OCI-M1 (cell line): Measurements from ENCODE around the gene AMPH.
A peak's percentile ranks its signal among the peaks of the same experiment; 100 is the strongest.
"Not testable (repeated sequence)": the region's sequence is repeated elsewhere in the genome, so short reads cannot be mapped to it uniquely, and the experiment has no call there.

Experiments
- DNase-seq: peaks from one replicate; lab custom pipeline; 2025; lab: John Stamatoyannopoulos, UW

AMPH gene

DNA sequence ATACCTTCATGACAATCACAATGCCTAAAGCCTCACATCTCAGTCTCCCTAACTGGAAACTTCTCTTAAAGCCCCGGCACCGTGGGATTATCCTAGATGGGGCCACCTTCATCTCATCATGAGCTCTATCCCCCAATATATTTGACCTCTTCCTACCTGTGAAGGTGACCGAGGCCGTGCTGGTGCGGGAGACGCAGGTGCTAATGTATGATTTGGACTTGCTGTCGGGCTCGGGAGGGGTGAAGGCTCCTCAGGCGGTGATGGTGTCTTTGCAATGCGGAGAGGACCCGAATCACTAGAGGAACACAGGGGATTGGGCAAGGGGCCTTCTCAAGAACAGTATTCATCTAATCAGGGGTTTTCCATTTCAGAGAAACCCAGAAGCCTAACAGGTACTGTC lies 168.4 kb downstream of the AMPH start:
- no peak for DNase-seq

DNA sequence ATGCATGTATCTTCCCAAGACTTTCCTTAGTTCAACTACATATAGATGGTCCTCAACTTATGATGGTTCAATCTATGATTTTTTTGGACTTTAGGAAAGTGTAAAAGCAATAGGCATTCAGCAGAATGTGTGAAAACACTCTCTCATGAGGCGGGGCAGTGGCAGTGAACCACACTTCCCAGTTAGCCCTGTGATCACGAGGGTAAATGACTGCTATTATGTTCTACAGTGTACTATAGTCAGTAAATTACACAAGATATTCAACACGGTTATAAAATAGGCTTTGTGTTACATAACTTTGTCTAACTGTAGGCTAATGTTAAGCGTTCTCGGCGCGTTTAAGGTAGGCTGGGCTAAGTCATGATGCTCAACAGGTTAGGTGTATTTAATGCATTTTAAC lies 169.3 kb downstream of the AMPH start:
- no peak for DNase-seq

DNA sequence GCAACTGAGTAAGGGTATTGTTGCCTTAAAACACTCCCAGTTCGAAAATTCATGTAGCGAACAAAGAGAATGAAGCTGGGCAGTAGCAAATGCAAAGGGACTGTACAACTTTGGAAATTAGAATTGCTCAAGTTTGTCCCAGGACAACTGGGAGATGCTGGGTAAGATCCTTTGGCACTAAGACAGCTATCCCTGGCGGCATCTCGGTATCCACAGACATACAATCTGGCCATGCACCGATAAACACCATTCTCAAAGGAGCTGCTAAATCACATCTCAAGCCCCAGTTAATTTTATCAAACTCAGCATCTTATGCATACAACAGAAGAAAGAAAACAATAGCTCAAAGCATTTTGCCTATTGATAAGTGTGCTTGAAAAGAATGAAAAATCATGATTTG lies 177.3 kb downstream of the AMPH start:
- no peak for DNase-seq

DNA sequence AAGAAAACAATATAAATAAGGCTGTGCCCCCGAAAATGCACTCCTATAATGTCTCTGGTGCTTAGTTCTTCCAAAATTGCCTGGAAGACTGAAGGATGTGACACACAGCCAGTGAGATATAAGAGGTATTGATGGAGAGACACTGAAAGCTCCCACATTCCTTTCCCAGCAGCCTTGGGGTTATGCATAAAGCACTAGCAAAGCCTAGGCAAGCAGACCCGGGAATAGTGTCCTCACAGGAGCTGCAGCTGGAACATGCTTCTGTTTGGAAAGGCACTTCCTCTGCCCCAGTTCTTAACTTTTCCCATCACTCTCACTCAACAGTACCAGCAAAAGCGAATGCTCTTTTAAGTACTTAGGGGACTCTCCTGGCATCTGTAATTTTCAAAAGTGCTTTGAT lies 178.0 kb downstream of the AMPH start:
- DNase-seq, result no peak

DNA sequence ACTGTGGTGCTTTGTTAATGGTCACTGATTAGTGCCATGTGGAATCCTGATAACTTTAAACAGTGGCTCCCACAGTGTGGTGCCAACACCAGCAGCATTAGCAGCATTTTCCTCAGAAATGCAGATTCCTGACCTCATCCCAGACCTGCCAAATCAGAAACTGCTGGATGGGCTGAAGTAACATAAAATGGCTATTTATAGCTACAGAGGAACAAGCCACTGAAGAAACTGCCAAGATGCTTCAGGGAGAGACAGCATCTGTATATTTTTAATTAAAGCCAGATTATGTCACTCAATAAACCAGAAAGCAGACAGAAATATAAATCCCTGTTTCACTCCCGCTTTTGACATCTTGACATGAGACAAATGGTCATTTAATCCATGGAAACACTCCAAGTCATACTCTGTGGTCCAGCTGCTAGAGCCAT lies 178.5 kb downstream of the AMPH start:
- no peak for DNase-seq

DNA sequence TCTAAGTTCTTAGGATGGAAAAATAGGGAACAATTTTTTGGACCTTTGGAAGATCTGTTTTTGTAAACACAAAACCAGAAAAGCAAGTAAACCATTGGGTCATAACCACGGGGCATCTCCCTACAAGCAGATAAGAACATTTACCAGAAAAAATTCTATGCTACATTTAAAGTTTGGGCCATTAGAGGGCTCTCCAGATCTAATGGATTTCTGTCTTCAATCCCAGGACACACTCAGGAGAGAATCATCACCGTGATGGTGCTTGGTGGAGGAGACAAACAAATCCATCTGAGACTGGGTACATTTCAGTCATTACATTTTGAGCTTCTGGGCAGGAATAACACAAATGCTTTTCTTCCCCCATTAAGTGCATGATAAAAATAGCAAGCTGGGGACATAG lies 179.3 kb downstream of the AMPH start:
- peak; percentile 62 for DNase-seq

DNA sequence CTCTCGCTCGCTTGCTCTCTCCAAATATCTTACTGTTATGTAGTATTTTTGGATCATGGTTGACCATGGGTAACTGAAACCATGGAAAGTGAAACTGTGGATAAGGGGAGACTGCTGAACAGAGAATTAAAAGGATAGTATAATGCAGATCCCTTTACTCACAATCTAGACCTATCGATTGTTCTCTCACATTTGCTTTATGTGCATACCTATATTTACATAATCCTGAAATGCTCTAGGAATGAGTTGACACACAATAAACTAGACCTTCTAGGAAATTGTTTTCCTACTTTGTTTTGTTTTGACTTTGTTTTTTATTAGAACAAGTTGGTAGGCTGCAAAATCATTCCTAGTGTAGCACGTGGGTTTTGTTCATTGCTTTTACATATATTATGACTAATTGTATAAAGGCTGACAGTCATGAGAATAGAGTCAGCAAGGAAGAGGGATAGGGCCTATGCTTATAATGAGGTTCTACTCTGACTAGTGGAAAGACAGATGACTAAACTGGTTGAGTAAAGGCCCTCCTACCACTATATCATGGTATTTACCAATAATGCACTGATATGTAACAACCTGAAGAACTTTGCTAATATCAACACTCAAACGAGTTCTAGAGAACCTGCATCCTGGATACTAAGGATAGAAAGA lies 182.5 kb downstream of the AMPH start:
- DNase-seq, result no peak

DNA sequence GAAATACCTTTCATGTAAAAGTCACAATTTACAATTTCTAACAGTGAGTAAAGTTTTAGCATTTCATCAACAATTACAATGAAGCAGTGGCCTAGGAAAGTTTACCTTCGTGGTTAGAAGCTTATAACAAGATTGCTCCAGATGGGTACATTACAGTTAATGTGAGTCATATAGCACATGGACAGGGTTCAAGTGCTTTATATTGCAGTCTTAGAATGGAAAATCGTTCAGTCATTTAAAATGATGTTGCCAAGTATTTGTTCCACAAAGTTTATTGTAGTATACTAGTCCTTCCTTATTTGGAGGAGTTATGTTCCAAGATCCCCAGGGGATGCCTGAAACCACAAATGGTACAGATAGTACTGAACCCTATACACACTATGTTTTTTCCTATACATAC lies 183.1 kb downstream of the AMPH start:
- no peak for DNase-seq

DNA sequence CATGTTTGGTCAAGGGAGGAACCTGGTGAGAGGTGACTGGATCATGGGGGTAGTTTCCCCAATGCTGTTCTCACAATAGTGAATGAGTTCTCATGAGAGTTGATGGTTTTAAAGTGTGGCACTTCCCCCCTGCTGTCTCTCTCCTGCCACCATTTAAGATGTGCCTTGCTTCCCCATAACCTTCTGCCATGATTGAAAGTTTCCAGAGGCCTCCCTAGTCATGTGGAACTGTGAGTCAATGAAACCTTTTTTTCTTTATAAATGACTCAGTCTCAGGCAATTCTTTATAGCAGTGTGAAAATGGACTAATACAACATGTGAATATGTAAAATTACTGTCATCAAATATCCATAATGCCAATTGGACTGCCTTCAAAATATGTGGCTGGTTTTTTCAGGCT lies 192.2 kb downstream of the AMPH start:
- DNase-seq, result no peak

DNA sequence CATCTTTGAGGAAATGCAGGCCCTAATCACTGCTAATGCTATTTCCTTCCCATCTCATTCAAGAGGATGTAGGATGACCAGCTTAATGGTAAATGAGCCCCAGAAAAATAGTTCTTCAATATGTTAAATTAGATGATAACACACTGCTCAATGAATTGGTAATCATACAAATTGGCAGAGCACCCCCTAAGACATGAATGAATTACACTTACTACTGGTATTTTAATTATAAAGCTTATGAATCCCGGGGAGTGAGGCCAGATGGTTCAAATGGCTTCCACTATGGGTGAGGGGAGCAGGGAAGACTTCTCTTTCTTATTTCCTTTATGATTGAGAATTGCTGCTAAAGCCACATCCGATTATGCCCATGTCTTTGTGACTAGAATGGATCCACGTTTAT lies 198.5 kb downstream of the AMPH start:
- no peak for DNase-seq

DNA sequence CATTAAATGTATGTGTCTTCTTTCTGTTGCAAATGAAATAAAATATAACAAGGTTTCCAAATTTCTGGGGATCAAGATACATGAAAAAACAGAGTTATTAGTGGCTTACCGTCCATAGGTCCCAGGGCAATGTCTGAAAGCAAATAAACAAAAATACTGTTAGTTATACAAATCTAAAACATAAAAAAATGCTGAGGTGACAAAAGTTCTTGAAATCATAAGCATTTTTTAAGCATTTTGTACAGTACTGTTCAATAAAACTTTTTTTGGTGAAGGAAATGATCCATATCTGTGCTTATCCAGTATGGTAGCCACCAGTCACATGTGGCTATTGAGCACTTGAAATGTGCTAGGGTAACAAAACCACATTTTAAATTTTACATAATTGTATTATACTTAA lies 199.1 kb downstream of the AMPH start:
- no peak for DNase-seq

DNA sequence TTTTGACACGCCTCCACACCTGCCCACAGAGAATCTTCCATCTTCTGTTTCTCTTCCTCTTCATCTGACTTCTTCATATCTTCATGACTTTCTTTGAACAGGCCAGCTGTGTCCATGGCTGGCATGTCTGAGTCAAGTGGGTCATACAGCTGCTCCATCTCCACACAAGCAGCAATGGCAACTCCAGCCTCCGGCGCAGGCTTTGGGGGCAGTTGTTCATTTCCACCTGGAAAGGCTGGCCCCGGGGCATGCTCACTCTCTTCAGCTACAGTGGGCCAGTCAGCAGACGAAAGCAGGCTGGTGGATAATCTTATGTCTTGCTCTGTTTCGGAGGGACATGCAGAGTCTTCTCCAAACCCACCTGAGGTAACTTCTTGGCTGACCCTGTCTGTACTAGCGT lies 202.1 kb downstream of the AMPH start:
- no peak for DNase-seq

DNA sequence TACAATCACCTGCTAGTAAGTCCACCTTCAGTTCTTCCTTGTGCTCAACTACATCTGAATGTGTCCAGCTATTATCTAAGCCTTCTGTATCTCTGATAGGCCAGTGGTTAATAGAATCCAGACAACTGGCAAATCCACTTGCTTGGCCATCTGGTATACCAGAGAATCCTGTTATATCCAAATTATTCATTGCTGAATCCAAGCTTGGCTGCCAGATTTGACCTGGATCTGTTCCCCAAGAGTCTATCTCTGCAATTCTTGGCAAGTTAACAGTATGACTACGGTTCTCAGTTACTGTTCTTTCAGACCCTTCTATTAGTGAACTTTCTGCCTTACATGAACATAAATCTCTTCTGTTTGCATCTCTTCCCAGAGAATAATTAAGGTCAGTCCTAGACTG lies 203.1 kb downstream of the AMPH start:
- DNase-seq, result no peak

DNA sequence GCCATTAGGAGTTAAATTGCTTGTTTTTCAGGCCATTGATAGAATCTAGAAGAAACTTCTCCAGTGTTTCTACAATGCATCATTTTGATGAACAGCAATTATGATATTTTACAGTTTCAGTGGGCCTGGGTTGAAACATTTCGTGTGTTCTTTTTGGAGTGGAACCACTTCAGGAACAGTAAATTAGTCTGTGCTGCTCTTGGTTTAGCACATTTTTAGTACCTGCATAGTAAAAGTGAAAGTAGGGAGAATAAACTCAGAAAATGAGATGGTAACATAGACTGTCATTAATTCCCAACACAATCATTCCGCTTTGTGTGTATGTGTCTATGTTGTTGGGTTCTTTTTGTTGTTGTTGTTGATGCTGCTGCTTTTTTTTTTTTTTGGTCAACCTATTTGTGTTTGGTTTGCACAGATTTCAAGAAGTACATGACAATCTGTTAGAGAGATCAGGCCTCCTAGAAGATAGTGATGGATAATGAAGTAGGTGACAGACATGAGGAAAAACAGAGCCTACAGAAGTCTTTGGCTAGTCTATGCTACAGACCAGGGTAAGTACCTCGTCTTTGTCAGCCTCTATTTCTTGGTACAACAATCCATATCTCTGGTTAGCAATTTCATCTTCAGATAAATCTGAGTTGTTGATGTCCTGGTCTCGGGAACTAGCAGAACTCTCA lies 203.8 kb downstream of the AMPH start:
- DNase-seq, result no peak

DNA sequence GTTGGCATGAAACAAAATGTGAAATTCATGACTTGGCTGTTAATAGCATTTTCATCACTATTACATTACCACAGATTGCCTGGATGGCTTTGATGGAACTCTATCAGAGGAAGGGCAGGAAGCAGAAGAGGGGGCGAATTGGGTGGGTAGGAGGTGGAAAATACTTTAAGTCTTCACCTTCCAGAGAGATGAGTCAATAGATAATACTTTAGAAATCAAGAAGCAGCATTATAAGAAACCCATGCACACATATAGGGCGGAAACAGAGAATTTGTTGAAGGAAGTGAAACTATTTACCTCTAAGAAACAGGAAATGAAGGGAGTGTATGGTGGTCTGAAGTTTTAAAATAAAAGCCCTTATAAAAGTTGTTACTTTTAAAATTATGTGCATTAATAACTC lies 205.7 kb downstream of the AMPH start:
- no peak for DNase-seq

DNA sequence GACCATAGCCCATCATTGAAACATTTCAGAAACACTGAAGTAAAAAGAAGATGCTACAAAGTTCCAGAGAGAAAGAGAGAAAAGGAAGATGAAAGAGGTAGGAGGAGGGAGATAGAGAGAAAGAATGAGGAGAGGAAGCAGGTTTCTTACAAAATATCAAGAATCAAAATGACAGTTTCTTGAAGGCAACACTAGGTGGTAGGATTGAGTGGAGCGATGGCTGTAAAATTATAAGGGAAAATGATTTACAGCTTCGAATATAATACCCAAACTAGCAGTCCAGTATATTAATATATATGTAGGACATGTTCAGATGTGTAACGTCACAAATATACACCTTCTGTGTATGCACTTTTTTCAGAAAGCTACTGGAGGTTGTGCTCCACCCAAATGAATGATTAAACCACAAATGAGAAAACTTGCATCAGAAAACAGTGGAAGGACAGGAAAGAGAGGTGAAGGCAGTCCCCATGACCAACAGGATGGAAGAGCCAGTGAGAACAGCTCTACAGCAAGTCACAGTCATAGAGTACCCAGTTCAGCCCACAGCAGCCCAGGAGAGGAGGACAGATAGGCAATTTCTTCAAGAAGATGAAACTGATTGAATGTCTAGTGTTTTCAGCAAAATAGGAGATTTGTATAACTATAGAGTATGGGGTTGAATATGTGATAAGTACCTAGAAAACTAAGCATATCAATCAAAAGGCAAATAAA lies 206.3 kb downstream of the AMPH start:
- DNase-seq, result no peak

DNA sequence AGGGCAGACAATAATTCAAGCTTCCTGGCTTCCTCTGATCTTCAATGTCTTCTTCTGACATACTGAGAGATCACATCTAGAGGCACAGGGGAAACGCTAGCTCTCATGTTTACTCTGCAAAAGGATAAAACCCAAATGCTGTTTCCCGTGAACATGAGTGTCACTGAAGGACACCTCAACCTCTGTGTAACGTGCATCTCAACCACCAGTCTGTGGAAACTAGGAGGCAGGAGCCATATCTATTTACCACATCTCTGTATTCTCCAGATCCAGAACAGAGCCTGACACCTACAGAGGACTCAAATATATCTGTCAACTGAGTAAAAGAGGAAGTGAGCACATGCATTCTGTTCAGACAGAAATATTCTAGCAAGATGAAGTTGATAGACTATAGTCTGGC lies 217.4 kb downstream of the AMPH start:
- peak; percentile 76 for DNase-seq

DNA sequence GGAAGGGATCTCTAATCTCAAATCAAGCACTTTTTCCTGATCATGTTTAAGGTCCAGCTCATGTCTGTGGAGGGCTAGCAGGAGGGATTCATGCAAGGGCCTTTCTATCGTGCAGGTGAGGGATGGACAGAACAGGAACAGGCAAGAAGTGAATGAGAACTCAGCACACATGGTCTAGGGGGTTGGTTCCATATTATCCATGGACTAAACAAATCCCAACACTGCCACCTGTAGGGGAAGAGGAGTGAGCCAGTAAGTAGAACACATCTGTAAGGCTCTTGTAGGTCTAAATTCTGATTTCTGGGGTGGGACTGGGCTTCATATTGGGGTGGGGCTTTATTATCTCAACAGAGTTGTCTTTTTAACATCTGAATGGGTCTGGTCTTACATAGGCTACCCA lies 219.8 kb downstream of the AMPH start:
- peak; percentile 51 for DNase-seq

DNA sequence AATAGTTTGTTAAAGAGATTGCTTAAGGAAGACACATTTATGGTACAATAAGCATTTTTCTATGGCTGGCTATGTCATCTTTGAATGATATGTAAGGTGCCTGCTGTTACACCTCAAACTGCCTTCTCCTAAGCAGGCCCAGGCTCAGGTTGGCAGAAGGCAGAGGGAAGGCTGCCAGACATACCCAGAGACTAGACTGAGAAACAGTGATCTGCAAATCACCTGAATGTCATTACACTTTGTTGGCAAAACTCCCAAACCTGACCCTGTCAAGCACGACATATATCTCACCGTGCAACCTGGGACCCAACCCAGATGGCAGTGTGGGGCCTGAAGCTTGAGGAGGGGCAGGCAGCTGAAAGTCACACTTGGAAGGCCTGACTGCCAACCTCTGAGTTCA lies 221.1 kb downstream of the AMPH start:
- no peak for DNase-seq

DNA sequence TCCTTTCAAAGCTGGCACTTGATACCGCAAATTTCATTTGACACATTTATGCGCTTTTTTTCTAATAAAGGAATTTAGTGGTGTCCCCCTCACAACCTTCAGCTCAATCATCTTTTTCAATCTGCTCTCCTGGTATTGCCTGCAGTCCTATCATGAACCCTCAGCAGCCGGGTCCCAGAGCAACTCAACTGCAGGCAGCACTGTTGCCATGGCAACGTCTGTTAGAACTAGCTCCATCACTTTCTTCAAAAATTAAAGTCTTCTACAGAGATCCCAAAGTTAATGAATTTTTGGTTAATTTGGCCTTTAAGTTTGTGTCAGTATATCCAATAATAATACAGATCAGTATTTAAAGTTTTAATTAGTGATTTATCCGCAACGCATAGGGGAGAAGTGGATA lies 221.6 kb downstream of the AMPH start:
- DNase-seq, result no peak

DNA sequence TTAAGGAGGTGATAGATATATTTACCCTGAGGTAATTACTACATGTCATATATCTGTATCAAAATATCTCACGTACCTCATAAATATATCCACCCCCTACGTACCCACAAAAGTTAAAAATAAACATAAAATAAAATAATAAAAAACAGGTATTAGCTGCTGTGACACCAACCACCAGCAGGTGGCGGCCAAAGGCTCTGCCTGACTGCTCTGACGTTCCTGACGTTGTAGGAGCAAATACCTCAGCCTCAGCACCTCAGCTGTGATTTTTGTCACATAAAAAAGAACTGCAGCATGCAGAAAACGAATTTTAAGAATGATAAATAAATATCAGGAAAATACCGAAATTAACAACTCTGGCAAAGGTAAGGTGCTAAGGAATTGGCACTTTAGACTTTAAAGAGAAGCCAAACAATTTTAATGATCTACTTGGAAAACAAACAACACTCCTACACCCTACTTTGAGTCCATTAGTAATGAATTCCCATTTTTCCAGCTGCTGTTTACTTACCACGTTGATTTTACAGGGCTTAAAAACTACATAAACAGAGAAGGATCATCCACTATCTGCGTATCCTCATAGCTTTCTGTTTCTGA lies 232.3 kb downstream of the AMPH start:
- DNase-seq, result peak; percentile 42

DNA sequence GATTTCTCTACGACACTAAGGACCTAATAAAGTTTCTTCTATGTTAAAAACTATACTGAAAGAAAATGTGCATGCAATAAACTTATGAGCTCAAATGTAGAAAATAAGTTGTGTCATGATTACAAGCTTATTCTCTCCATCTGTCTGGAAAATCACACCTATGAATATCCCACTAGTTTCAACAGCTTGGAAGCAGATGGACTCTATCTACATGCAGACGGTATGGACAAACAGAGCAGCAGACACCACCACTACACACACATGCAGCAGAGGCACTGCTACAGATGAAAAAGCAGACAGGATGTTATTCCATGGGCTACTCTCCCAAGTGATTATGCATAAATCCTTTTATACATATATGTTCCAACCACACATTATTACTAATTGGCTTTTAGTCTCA lies 234.3 kb downstream of the AMPH start:
- DNase-seq, result no peak

DNA sequence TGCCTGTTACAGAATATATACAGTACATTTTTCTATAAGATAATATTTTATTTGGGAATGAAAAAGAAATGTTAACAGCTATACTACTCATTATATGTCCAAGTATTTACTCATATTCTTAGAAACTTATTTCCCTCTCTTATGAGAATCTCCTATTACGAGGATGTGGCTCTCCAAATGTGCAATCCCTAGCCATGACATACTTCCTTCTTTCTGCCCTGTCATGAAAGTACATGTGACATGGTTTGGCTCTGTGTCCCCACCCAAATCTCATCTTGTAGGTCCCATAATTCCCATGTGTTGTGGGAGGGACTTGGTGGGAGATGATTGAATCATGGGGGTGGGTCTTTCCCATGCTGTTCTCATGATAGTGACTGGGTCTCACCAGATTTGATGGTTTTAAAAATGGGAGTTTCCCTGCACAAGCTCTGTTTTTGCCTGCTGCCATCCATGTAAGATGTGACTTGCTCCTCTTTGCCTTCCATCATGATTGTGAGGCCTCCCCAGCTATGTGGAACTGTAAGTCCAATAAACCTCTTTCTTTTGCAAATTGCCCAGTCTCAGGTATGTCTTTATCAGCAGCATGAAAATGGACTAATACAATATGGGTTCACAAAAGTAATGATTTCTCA lies 235.1 kb downstream of the AMPH start:
- DNase-seq, result not testable (repeated sequence)
